Measurements from ENCODE around the gene ECE1. TPM values are rescaled to one million over a fixed set of nuclear protein-coding genes. Genes with fewer than 3 reads are reported as not detected.

ECE1 gene
- total and polyA plus RNA-seq, 2 of the 13 experiments (the other 11 are each of a cell fraction or from before 2014, with no cell fraction given): 13.5 to 21.2 TPM

- TF ChIP-seq SP140L (CRISPR knock-in tag; IDR thresholded peaks at IDR 0.05; ENCODE audit: borderline replicate concordance) (no peak), HDAC2 (CRISPR knock-in tag; IDR thresholded peaks at IDR 0.05) (peak; percentile 87), CREM (IDR thresholded peaks at IDR 0.05) (peak; percentile 78), CREM (CRISPR knock-in tag; IDR thresholded peaks at IDR 0.05) (no peak), HDAC1 (CRISPR knock-in tag; IDR thresholded peaks at IDR 0.05) (peak; percentile 92), AKNA (CRISPR knock-in tag; IDR thresholded peaks at IDR 0.05; ENCODE audit: borderline replicate concordance) (no peak), TEAD2 (CRISPR knock-in tag; IDR thresholded peaks at IDR 0.05) (no peak), HINFP (CRISPR knock-in tag; IDR thresholded peaks at IDR 0.05; ENCODE audit: low read depth) (no peak; the same call in 1 of the 2 replicates), PHF8 (CRISPR knock-in tag; IDR thresholded peaks at IDR 0.05) (no peak), ZNF564 (CRISPR knock-in tag; IDR thresholded peaks at IDR 0.05) (no peak), ATM (IDR thresholded peaks at IDR 0.05; ENCODE audit: borderline replicate concordance) (no peak), PPARG (CRISPR knock-in tag; conservative IDR thresholded peaks at IDR 0.05) (no peak; the same call in 1 of the 2 replicates)
- TF ChIP-seq, protein P1, sequence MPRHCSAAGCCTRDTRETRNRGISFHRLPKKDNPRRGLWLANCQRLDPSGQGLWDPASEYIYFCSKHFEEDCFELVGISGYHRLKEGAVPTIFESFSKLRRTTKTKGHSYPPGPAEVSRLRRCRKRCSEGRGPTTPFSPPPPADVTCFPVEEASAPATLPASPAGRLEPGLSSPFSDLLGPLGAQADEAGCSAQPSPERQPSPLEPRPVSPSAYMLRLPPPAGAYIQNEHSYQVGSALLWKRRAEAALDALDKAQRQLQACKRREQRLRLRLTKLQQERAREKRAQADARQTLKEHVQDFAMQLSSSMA (CRISPR knock-in tag; IDR thresholded peaks at IDR 0.05): no peak
- TF ChIP-seq, protein P2, sequence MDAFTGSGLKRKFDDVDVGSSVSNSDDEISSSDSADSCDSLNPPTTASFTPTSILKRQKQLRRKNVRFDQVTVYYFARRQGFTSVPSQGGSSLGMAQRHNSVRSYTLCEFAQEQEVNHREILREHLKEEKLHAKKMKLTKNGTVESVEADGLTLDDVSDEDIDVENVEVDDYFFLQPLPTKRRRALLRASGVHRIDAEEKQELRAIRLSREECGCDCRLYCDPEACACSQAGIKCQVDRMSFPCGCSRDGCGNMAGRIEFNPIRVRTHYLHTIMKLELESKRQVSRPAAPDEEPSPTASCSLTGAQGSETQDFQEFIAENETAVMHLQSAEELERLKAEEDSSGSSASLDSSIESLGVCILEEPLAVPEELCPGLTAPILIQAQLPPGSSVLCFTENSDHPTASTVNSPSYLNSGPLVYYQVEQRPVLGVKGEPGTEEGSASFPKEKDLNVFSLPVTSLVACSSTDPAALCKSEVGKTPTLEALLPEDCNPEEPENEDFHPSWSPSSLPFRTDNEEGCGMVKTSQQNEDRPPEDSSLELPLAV (CRISPR knock-in tag; conservative IDR thresholded peaks at IDR 0.05; ENCODE audit: low read depth): no peak
- TF ChIP-seq, protein P3, sequence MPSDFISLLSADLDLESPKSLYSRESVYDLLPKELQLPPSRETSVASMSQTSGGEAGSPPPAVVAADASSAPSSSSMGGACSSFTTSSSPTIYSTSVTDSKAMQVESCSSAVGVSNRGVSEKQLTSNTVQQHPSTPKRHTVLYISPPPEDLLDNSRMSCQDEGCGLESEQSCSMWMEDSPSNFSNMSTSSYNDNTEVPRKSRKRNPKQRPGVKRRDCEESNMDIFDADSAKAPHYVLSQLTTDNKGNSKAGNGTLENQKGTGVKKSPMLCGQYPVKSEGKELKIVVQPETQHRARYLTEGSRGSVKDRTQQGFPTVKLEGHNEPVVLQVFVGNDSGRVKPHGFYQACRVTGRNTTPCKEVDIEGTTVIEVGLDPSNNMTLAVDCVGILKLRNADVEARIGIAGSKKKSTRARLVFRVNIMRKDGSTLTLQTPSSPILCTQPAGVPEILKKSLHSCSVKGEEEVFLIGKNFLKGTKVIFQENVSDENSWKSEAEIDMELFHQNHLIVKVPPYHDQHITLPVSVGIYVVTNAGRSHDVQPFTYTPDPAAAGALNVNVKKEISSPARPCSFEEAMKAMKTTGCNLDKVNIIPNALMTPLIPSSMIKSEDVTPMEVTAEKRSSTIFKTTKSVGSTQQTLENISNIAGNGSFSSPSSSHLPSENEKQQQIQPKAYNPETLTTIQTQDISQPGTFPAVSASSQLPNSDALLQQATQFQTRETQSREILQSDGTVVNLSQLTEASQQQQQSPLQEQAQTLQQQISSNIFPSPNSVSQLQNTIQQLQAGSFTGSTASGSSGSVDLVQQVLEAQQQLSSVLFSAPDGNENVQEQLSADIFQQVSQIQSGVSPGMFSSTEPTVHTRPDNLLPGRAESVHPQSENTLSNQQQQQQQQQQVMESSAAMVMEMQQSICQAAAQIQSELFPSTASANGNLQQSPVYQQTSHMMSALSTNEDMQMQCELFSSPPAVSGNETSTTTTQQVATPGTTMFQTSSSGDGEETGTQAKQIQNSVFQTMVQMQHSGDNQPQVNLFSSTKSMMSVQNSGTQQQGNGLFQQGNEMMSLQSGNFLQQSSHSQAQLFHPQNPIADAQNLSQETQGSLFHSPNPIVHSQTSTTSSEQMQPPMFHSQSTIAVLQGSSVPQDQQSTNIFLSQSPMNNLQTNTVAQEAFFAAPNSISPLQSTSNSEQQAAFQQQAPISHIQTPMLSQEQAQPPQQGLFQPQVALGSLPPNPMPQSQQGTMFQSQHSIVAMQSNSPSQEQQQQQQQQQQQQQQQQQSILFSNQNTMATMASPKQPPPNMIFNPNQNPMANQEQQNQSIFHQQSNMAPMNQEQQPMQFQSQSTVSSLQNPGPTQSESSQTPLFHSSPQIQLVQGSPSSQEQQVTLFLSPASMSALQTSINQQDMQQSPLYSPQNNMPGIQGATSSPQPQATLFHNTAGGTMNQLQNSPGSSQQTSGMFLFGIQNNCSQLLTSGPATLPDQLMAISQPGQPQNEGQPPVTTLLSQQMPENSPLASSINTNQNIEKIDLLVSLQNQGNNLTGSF (CRISPR knock-in tag; IDR thresholded peaks at IDR 0.05): no peak
Measured at GRCh38 chr1:21338573-21339355, 48.5 kb upstream of the ECE1 start (continued).

Data from HepG2 (cell line).